BJ (cell line): Measurements from ENCODE around the gene CNKSR2. TPM values are rescaled to one million over a fixed set of nuclear protein-coding genes. Genes with fewer than 3 reads are reported as not detected.
A peak's percentile ranks its signal among the peaks of the same experiment; 100 is the strongest.

Experiments used
- CTCF ChIA-PET: fragments of 350-600 bp; formaldehyde crosslinking; extraction: SDS; loops from one replicate; lab custom pipeline; 2021; ENCODE audit warnings: antibody characterized with exemption, inconsistent platforms; lab: Yijun Ruan, JAX
- POLR2A ChIA-PET: fragments of 300-600 bp; sonication (Branson Sonifier 250); formaldehyde crosslinking; extraction: SDS; loops from one replicate; lab custom pipeline; 2021; ENCODE audit warnings: antibody characterized with exemption; lab: Charles Lee
- DNase-seq: peaks from one replicate; pipeline ENCODE4 v3.0.0-alpha.2; 2011; ENCODE audit warnings: low read depth
- H3K27me3 ChIP-seq: 2 replicates; pipeline ENCODE4 v1.6.0; 2011; ENCODE audit warnings: low read length; ENCODE audit not compliant: control insufficient read depth, insufficient read depth
- H3K36me3 ChIP-seq: 2 replicates; pipeline ENCODE4 v1.5.1; 2011; ENCODE audit warnings: low read length; ENCODE audit not compliant: control insufficient read depth, insufficient read depth
- H3K4me3 ChIP-seq: 2 replicates; pipeline ENCODE4 v1.5.1; 2011; ENCODE audit warnings: low read depth, mild to moderate bottlenecking, control low read depth, low read length
- CTCF ChIP-seq: IDR thresholded peaks from 2 replicates; pipeline ENCODE4 v1.5.1; 2011; ENCODE audit warnings: low read depth, mild to moderate bottlenecking, control low read depth, inconsistent platforms, low read length, moderate library complexity; ENCODE audit not compliant: insufficient read depth
- polyA plus RNA-seq: library from polyadenylated mRNA; depleted of rRNA; stranded (reverse); fragments of >200 nt; gene quantifications from 2 replicates; pipeline ENCODE4 v1.2.3, GENCODE V29; 2011

Gene CNKSR2
- polyA plus RNA-seq, 1 experiment = 0.32 TPM

GRCh38 chrX:21656587-21657317 is 282.5 kb downstream of the CNKSR2 start:
- DNase-seq = no peak

GRCh38 chrX:21657318-21658151 is 283.3 kb downstream of the CNKSR2 start:
- ChIA-PET CTCF (no interaction called here), POLR2A (no interaction called here)
- Histone ChIP-seq H3K36me3 (no peaks in the 10 kb centered on the region), H3K27me3 (no peaks in the 10 kb centered on the region), H3K4me3 (no peak overlapping the region)
- no peak for DNase-seq
- no peak for TF ChIP-seq CTCF

More at GRCh38 chrX:21656587-21657317, 282.5 kb downstream of the CNKSR2 start:
- Histone ChIP-seq H3K4me3 (no peak overlapping the region), H3K27me3 (no peaks in the 10 kb centered on the region), H3K36me3 (no peaks in the 10 kb centered on the region)
- ChIA-PET POLR2A (no interaction called here), CTCF (no interaction called here)
- no peak for TF ChIP-seq CTCF

- peak within 1 kb of the TSS; percentile 5; the same call in 1 of the 2 replicates for H3K4me3 ChIP-seq
- ChIA-PET POLR2A (no interaction called here), CTCF (no interaction called here)
- no peak for TF ChIP-seq CTCF
- no peaks in the 10 kb centered on the region for H3K36me3 ChIP-seq
- DNase-seq = no peak
- H3K27me3 ChIP-seq = no peaks in the 10 kb centered on the region
Observed at GRCh38 chrX:21658152-21658737, 284.0 kb downstream of the CNKSR2 start, which contains the start of gene KLHL34. Gene KLHL34 (minus strand): TSS chrX:21658330. CDS start chrX:21657788, 542 bp downstream.

GRCh38 chrX:21658746-21659145 is 284.5 kb downstream of the CNKSR2 start:
- DNase-seq = no peak
- Histone ChIP-seq H3K36me3 (no peaks in the 10 kb centered on the region), H3K27me3 (no peaks in the 10 kb centered on the region), H3K4me3 (no peak overlapping the region; the same call in 1 of the 2 replicates)
- ChIA-PET CTCF (no interaction called here), POLR2A (no interaction called here)
- TF ChIP-seq CTCF = no peak

GRCh38 chrX:21659320-21659719 is 285.1 kb downstream of the CNKSR2 start:
- CTCF ChIA-PET = no interaction called here
- no peak for DNase-seq
- no peak for TF ChIP-seq CTCF
- POLR2A ChIA-PET = no interaction called here
- H3K36me3 ChIP-seq = no peaks in the 10 kb centered on the region
- H3K27me3 ChIP-seq = no peaks in the 10 kb centered on the region
- H3K4me3 ChIP-seq = no peak overlapping the region
